ENCODE measurements around the gene IER5L. TPM values are rescaled to one million over a fixed set of nuclear protein-coding genes. Genes with fewer than 3 reads are reported as not detected.

IER5L gene
- total and polyA plus RNA-seq, 8 donors = 5.7 to 21.4 (median 8.2) TPM

GRCh38 chr9:129182625-129183494 lies 4.8 kb upstream of the IER5L start:
- no peaks in the 10 kb centered on the region for H3K27me3 ChIP-seq
- no peaks in the 10 kb centered on the region for H3K9me3 ChIP-seq
- no peaks in the 10 kb centered on the region for H3K36me3 ChIP-seq
- no peak overlapping the region for H3K4me3 ChIP-seq
- ATAC-seq = no peak
- intact Hi-C loops (cut with DNase I) = no loop called here
- no peak for DNase-seq
- no peak overlapping the region for H3K27ac ChIP-seq
- peak; percentile 13 to 40 for TF ChIP-seq CTCF (IDR thresholded peaks at IDR 0.05)
- H3K4me1 ChIP-seq = peaks cover 0 to 8% of the 10 kb centered on the region in 2 donors

GRCh38 chr9:129182122-129182521 lies 4.1 kb upstream of the IER5L start:
- Histone ChIP-seq H3K27me3 (peaks cover 0 to under 1% of the 10 kb centered on the region in 2 donors), H3K27ac (no peak overlapping the region), H3K4me1 (peaks cover 0 to 8% of the 10 kb centered on the region in 2 donors), H3K9me3 (no peaks in the 10 kb centered on the region), H3K36me3 (no peaks in the 10 kb centered on the region), H3K4me3 (no peak overlapping the region)
- intact Hi-C loops (cut with DNase I) = no loop called here
- ATAC-seq (no peak), DNase-seq (no peak)
- no peak for TF ChIP-seq CTCF (IDR thresholded peaks at IDR 0.05)

GRCh38 chr9:129181246-129181645 lies 3.2 kb upstream of the IER5L start:
- intact Hi-C loops (cut with DNase I) = no loop called here
- Histone ChIP-seq H3K9me3 (no peaks in the 10 kb centered on the region), H3K4me1 (peaks cover 0 to 14% of the 10 kb centered on the region in 2 donors), H3K36me3 (no peaks in the 10 kb centered on the region), H3K27me3 (peaks cover 0 to 9% of the 10 kb centered on the region in 2 donors), H3K27ac (no peak overlapping the region), H3K4me3 (no peak overlapping the region)
- TF ChIP-seq CTCF (IDR thresholded peaks at IDR 0.05) = no peak
- DNase-seq (no peak), ATAC-seq (no peak)

GRCh38 chr9:129178568-129179382 lies 714 bp upstream of the IER5L start:
- intact Hi-C loops (cut with DNase I) = loop anchor here in 1 of 2 donors (5.0 to 10.0 kb wide), 2 partner anchors 304 to 436 kb away; no protein-coding TSS in a partner anchor
- H3K27ac ChIP-seq = no peak overlapping the region
- DNase-seq = no peak

More at GRCh38 chr9:129178568-129179382, 714 bp upstream of the IER5L start:
- peak overlapping the region in 1 of 2 donors; percentile 93 for H3K4me3 ChIP-seq
- H3K36me3 ChIP-seq = no peaks in the 10 kb centered on the region
- no peak for ATAC-seq
- H3K9me3 ChIP-seq = no peaks in the 10 kb centered on the region
- H3K27me3 ChIP-seq = peaks cover 0 to 11% of the 10 kb centered on the region in 2 donors
- H3K4me1 ChIP-seq = peaks cover 2 to 34% of the 10 kb centered on the region in 2 donors
- no peak for TF ChIP-seq CTCF (IDR thresholded peaks at IDR 0.05)
